Common myeloid progenitor, CD34-positive (primary cell): ENCODE data around the gene MT1X.

ENCODE experiments used
- CTCF ChIA-PET: fragments of 350-600 bp; sonication (Branson Sonifier 250); formaldehyde crosslinking; loops from one replicate; lab custom pipeline; 2021; ENCODE audit warnings: antibody characterized with exemption; lab: Charles Lee
- POLR2A ChIA-PET: fragments of 350-600 bp; sonication (Branson Sonifier 250); formaldehyde crosslinking; loops from one replicate; lab custom pipeline; 2021; ENCODE audit warnings: antibody characterized with exemption; lab: Charles Lee
- DNase-seq, 3 donors: peaks; one replicate each; pipeline versions ENCODE4 v3.0.0 to v3.0.0-alpha.2; 2013
- H3K27ac ChIP-seq, 2 experiments: 1 replicate in 1 of 2; 2 replicates in 1 of 2; pipeline ENCODE4 v1.7.0; 2013; ENCODE audit warnings: inconsistent platforms in 2 of 2, low read length in 2 of 2, mild to moderate bottlenecking in 2 of 2, low read depth in 1 of 2, moderate library complexity in 1 of 2; ENCODE audit not compliant: severe bottlenecking in 2 of 2, insufficient read depth in 1 of 2, poor library complexity in 1 of 2
- H3K27me3 ChIP-seq, 5 experiments: replicated peaks in 2 of 5; 1 replicate in 3 of 5; 2 replicates in 2 of 5; pipeline versions ENCODE4 v1.6.1 to v1.7.0; 2013; ENCODE audit warnings: low read length in 4 of 5, mild to moderate bottlenecking in 2 of 5, moderate library complexity in 2 of 5, inconsistent platforms in 1 of 5; ENCODE audit not compliant: insufficient read depth in 5 of 5, control insufficient read depth in 4 of 5
- H3K36me3 ChIP-seq, 4 experiments: 1 replicate in 2 of 4; 2 replicates in 2 of 4; pipeline versions ENCODE4 v1.6.1 to v1.7.0; 2013; ENCODE audit warnings: low read length in 3 of 4, control low read depth in 1 of 4, mild to moderate bottlenecking in 1 of 4; ENCODE audit not compliant: control insufficient read depth in 4 of 4, insufficient read depth in 4 of 4
- H3K4me1 ChIP-seq, 4 experiments: 1 replicate in 3 of 4; 2 replicates in 1 of 4; pipeline versions ENCODE4 v1.6.1 to v1.7.1; 2013; ENCODE audit warnings: low read length in 3 of 4, mild to moderate bottlenecking in 3 of 4, control low read depth in 1 of 4, inconsistent platforms in 1 of 4, moderate library complexity in 1 of 4; ENCODE audit not compliant: control insufficient read depth in 4 of 4, insufficient read depth in 4 of 4; ENCODE audit errors: control extremely low read depth in 1 of 4
- H3K4me3 ChIP-seq, 7 experiments: 1 replicate in 4 of 7; 2 replicates in 3 of 7; pipeline versions ENCODE4 v1.5.1 to v1.7.0; 2013; ENCODE audit warnings: mild to moderate bottlenecking in 7 of 7, low read length in 6 of 7, moderate library complexity in 6 of 7, inconsistent platforms in 2 of 7, low read depth in 2 of 7, control low read depth in 1 of 7; ENCODE audit not compliant: insufficient read depth in 4 of 7, control insufficient read depth in 1 of 7; ENCODE audit errors: extremely low read depth in 1 of 7
- H3K9me3 ChIP-seq, 5 experiments: 1 replicate in 4 of 5; 2 replicates in 1 of 5; pipeline versions ENCODE4 v1.6.1 to v1.7.1; 2013; ENCODE audit warnings: low read length in 4 of 5, mild to moderate bottlenecking in 2 of 5, inconsistent platforms in 1 of 5, low read depth in 1 of 5, moderate library complexity in 1 of 5; ENCODE audit not compliant: control insufficient read depth in 4 of 5, insufficient read depth in 2 of 5; ENCODE audit errors: control extremely low read depth in 1 of 5
- WGBS: methylation state at CpG from one replicate; pipeline ENCODE4 v1.1.5; 2013; ENCODE audit not compliant: insufficient coverage; 5-methylcytosine and 5-hydroxymethylcytosine counted together

MT1X gene

DNA sequence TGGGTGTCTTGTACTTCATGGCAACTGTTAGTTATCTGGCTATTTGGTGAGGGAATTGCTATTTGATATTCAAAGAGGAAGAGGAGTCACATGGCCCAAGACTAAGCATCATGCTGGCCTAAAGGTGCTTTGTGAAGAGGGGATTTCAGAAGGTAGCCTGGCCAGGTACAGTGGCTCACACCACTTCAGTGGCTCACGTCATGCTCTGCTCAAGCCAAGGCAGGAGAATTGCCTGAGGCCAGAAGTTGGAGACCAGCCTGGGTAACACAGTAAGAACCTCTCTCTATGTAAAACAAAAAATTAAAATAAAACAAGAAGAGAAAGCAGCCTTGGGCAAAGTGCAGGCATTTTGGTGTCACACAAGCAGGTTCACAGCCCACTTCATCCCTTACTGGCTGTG, 37.0 kb upstream of the MT1X start:
- CTCF ChIA-PET, result interaction anchor here (1.8 kb wide), 1 partner anchor 12 kb away, joined by 4 read pairs; the partner anchor contains the start of gene MT1F
- POLR2A ChIA-PET, result no interaction called here
- H3K4me3 ChIP-seq, result no peak overlapping the region
- H3K27ac ChIP-seq, result no peak overlapping the region
- no peak for DNase-seq
- H3K27me3 ChIP-seq, result peaks cover 28 to 98% (median 57%) of the 10 kb centered on the region in 5 experiments
- no peaks in the 10 kb centered on the region for H3K9me3 ChIP-seq
- H3K4me1 ChIP-seq, result peaks cover 0 to 10% (median 7%) of the 10 kb centered on the region in 4 experiments
- H3K36me3 ChIP-seq, result no peaks in the 10 kb centered on the region
- 100% methylated on average over 1 of the region's 1 CpG for WGBS

DNA sequence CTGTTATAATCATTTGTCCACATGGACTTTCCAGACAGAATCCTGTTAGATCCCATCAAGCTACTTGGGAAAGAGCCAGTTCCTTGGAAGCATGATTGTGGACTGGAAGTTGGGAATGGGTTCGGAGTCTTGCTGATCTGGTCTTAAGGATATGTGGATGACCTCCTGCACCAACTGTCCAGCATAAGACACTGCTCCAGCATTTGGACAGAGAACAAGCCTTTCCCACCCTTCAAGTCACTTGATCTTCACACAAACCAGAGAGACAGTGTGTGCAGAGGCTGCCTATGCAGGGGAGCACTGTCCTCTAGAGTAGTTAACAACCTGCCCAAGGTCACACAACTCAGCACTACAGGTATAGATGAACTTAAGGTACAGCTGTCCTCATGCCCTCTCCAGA, 36.4 kb upstream of the MT1X start:
- ChIA-PET POLR2A (no interaction called here), CTCF (interaction anchor here (0.7 to 1.8 kb wide), 5 partner anchors 10 to 56 kb away, joined by 3 to 7 read pairs (median 4); partner anchors contain the start of gene MT1F)
- Histone ChIP-seq H3K27me3 (peaks cover 28 to 98% (median 54%) of the 10 kb centered on the region in 5 experiments), H3K4me1 (peaks cover 0 to 10% (median 7%) of the 10 kb centered on the region in 4 experiments), H3K36me3 (no peaks in the 10 kb centered on the region), H3K4me3 (no peak overlapping the region), H3K27ac (no peak overlapping the region), H3K9me3 (no peaks in the 10 kb centered on the region)
- DNase-seq, result no peak
- WGBS, result no CpG with 5 or more reads among the region's 1 CpG

DNA sequence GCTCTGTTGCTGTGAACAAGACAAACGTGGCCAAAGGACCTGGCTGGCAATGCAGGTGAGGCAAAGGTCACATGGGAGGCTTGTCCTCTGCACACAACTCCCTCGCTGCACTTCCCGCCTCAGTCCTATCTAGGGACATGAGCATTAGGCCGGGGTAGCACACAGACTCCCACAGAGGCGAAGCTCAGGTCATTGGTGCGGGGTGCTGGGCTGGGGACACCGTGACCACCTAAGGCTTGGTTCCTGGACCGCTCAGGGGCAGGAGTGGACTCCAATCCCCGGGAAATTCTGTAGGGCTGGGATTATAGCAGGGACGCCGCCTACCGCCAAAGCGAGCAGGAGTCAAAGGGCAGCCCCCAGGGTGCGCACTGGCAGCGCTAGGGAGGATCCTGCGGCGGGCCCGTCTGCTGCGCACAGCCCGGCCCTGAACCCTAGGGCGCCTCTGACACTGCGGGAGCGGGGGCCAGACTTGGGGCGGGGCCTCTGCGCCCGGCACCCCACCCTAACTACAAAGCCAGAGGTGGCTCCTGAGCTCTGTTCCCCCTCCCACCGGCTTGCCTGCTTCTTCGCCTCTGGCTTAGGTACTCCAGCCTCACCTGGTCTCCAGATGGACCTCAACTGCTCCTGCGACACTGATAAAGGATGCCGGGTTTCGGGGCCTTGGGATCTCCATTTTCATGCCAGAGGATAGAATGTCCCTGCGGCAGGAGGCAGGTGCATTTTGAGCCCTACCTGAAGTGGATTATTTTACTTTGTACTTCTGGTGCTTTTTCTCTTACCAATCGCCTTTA, 34.4 kb upstream of the MT1X start:
- peaks cover 0 to 10% (median 7%) of the 10 kb centered on the region in 4 experiments for H3K4me1 ChIP-seq
- H3K4me3 ChIP-seq, result no peak overlapping the region
- peaks cover 21 to 96% (median 50%) of the 10 kb centered on the region in 5 experiments for H3K27me3 ChIP-seq
- ChIA-PET POLR2A (no interaction called here), CTCF (interaction anchor here (1.0 kb wide), 1 partner anchor 72 kb away, joined by 3 read pairs; no protein-coding TSS in a partner anchor)
- no peaks in the 10 kb centered on the region for H3K9me3 ChIP-seq
- H3K36me3 ChIP-seq, result no peaks in the 10 kb centered on the region
- no peak for DNase-seq
- no peak overlapping the region for H3K27ac ChIP-seq
- WGBS, result 38% methylated on average over 32 of the region's 33 CpGs

DNA sequence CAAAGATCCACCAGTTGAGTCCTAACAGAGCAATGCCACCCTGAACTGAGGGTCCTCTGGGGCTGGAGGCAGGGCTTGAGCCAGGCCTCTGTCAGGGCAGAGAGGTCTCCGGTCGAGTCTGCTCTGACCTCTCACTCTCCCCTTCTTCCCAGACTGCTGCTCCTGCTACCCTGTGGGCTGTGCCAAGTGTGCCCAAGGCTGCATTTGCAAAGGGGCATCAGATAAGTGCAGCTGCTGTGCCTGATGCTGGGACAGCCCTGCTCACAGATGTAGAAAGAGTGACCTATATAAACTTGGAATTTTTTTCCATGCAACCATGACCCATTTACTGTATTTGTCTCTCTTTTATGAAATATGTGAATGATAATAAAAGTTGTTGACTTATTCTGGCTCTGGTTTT, 33.0 kb upstream of the MT1X start:
- 94% methylated on average over 2 of the region's 2 CpGs for WGBS
- POLR2A ChIA-PET, result no interaction called here
- Histone ChIP-seq H3K4me3 (no peak overlapping the region), H3K9me3 (no peaks in the 10 kb centered on the region), H3K27me3 (peaks cover 17 to 81% (median 44%) of the 10 kb centered on the region in 5 experiments), H3K27ac (no peak overlapping the region), H3K4me1 (no peaks in the 10 kb centered on the region), H3K36me3 (no peaks in the 10 kb centered on the region)
- CTCF ChIA-PET, result no interaction called here
- DNase-seq, result no peak

- no peak overlapping the region for H3K4me3 ChIP-seq
- H3K4me1 ChIP-seq, result no peaks in the 10 kb centered on the region
- no peaks in the 10 kb centered on the region for H3K36me3 ChIP-seq
- ChIA-PET POLR2A (no interaction called here), CTCF (no interaction called here)
- no CpG with 5 or more reads among the region's 3 CpGs for WGBS
- peaks cover 14 to 76% (median 40%) of the 10 kb centered on the region in 5 experiments for H3K27me3 ChIP-seq
- no peak for DNase-seq
- H3K9me3 ChIP-seq, result no peaks in the 10 kb centered on the region
- no peak overlapping the region for H3K27ac ChIP-seq
Measured at GRCh38 chr16:56649820-56650219, 32.5 kb upstream of the MT1X start.

DNA sequence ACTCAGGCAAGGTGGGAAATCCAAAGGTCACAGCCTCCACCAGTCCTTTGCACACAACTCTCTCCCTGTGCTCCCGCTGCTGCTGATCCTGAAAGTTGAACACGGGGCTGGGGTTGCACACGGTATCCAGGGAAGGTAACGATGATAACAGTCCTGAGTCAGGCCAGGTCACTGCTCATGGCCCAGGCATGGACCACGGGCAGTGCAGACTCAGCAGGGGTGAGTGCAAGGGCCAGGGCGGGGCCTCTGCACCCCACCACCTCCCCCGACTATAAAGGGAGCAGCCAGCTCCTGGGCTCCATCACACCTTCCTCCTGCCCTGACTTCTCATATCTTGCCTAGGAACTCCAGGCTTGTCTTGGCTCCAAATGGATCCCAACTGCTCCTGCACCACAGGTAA, 30.7 kb upstream of the MT1X start, which contains the start of gene MT1B:
TSS of gene MT1B (plus strand) at position 301 of the 400 bp plus-strand sequence. CDS start at position 369, 68 bp downstream.
- no peaks in the 10 kb centered on the region for H3K36me3 ChIP-seq
- H3K27ac ChIP-seq, result no peak within 1 kb of the TSS
- peaks cover 0 to 60% (median 42%) of the 10 kb centered on the region in 5 experiments for H3K27me3 ChIP-seq
- no peak for DNase-seq
- no peaks in the 10 kb centered on the region for H3K9me3 ChIP-seq
- H3K4me1 ChIP-seq, result no peaks in the 10 kb centered on the region
- H3K4me3 ChIP-seq, result no peak within 1 kb of the TSS
- 80% methylated on average over 4 of the region's 7 CpGs for WGBS
- ChIA-PET POLR2A (no interaction called here), CTCF (no interaction called here)

DNA sequence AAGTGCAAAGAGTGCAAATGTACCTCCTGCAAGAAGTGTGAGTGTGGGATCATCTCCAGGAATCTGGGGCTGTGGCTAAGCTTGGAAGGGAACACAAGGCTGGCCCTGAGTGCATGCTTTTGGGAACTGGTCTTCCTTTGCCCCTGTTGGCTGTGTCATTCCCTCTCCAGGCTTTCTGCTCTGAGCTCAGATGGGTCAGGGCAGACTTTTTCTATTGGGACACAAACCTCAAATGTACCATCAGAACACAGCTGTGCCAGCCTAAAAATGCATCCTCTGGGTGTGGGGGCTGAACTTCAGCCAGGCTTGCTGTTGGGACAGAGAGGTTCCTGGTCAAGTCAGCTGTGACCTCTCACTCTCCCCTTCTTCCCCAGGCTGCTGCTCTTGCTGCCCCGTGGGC, 29.7 kb upstream of the MT1X start:
- peaks cover 0 to 4% (median 4%) of the 10 kb centered on the region in 4 experiments for H3K4me1 ChIP-seq
- ChIA-PET POLR2A (no interaction called here), CTCF (interaction anchor here (0.9 to 1.4 kb wide), 3 partner anchors 8 to 18 kb away, joined by 3 to 4 read pairs (median 4); no protein-coding TSS in a partner anchor)
- no peak overlapping the region for H3K4me3 ChIP-seq
- no peak for DNase-seq
- 67% methylated on average over 1 of the region's 1 CpG for WGBS
- H3K27ac ChIP-seq, result no peak overlapping the region
- peaks cover 0 to 52% (median 37%) of the 10 kb centered on the region in 5 experiments for H3K27me3 ChIP-seq
- no peaks in the 10 kb centered on the region for H3K9me3 ChIP-seq
- no peaks in the 10 kb centered on the region for H3K36me3 ChIP-seq
